HAP-1 (cell line): ENCODE data around the gene ANKRD40.

ENCODE experiments used
- DNase-seq, 2 experiments: peaks; one replicate each; pipeline ENCODE4 v3.0.0-alpha.2; 2016 to 2020; ENCODE audit warnings: low spot score in 2 of 2
- H3K27me3 ChIP-seq: fragments of 250-450 bp; sonication (Bioruptor Pico); 2 replicates; pipeline ENCODE4 v1.5.1; 2020; ENCODE audit warnings: low read depth, mild to moderate bottlenecking, moderate library complexity
- H3K36me3 ChIP-seq: fragments of 250-450 bp; sonication (Bioruptor Pico); replicated peaks from 2 replicates; pipeline ENCODE4 v1.5.1; 2020; ENCODE audit warnings: mild to moderate bottlenecking
- H3K4me1 ChIP-seq: fragments of 250-450 bp; sonication (Bioruptor Pico); 2 replicates; pipeline ENCODE4 v1.5.1; 2020; ENCODE audit warnings: mild to moderate bottlenecking
- H3K4me3 ChIP-seq: fragments of 250-450 bp; sonication (Bioruptor Pico); 2 replicates; pipeline ENCODE4 v1.5.1; 2020; ENCODE audit warnings: mild to moderate bottlenecking, moderate library complexity
- H3K9me3 ChIP-seq: fragments of 250-450 bp; sonication (Bioruptor Pico); 2 replicates; pipeline ENCODE4 v1.5.1; 2020; ENCODE audit warnings: mild to moderate bottlenecking, moderate library complexity
- in situ Hi-C: fragments of 300-500 bp; cut with MboI; formaldehyde crosslinking; loops from 3 replicates; pipeline ENCODE4 v1.14.3; 2020; ENCODE audit warnings: low sequenced_read_pairs, inconsistent platforms, mixed read lengths

Gene ANKRD40

GRCh38 chr17:50663812-50664374 is 43.8 kb downstream of the ANKRD40 start:
- Histone ChIP-seq H3K4me3 (no peak overlapping the region), H3K36me3 (no peaks in the 10 kb centered on the region), H3K27me3 (no peaks in the 10 kb centered on the region), H3K4me1 (peaks cover 7% of the 10 kb centered on the region), H3K9me3 (no peaks in the 10 kb centered on the region)
- DNase-seq: no peak
- in situ Hi-C loops: no loop called here

GRCh38 chr17:50662632-50663225 is 45.0 kb downstream of the ANKRD40 start:
- H3K4me3 ChIP-seq: no peak overlapping the region
- no peaks in the 10 kb centered on the region for H3K36me3 ChIP-seq
- DNase-seq: no peak
- H3K4me1 ChIP-seq: peaks cover 7% of the 10 kb centered on the region
- in situ Hi-C loops: no loop called here
- H3K27me3 ChIP-seq: no peaks in the 10 kb centered on the region
- H3K9me3 ChIP-seq: no peaks in the 10 kb centered on the region

- H3K9me3 ChIP-seq: no peaks in the 10 kb centered on the region
- H3K36me3 ChIP-seq: no peaks in the 10 kb centered on the region
- peaks cover 7% of the 10 kb centered on the region for H3K4me1 ChIP-seq
- DNase-seq: no peak
- H3K27me3 ChIP-seq: no peaks in the 10 kb centered on the region
- in situ Hi-C loops: no loop called here
- no peak overlapping the region for H3K4me3 ChIP-seq
Observed at GRCh38 chr17:50661795-50662391, 45.8 kb downstream of the ANKRD40 start.

DNA sequence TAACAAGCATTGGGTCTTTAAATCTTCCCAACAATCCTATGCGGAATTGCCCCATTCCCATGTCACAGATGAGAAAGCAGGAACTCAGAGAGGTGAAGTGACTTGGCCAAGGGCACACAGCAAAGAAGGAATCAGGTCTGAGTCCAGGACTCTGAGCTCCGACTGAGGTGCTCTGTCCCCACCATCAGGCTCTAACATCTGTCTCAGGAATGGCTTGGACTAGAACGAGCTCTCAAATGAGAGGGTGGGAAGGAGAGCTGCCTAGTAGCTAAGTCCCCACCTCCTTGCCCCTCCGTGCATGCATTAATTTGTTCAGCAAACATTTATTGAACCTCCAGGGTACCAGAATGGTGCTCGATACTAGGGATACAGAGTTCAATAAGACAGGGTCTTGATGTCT is 46.4 kb downstream of the ANKRD40 start:
- in situ Hi-C loops: no loop called here
- no peaks in the 10 kb centered on the region for H3K27me3 ChIP-seq
- no peak overlapping the region for H3K4me3 ChIP-seq
- peaks cover 7% of the 10 kb centered on the region for H3K4me1 ChIP-seq
- no peaks in the 10 kb centered on the region for H3K9me3 ChIP-seq
- no peaks in the 10 kb centered on the region for H3K36me3 ChIP-seq
- DNase-seq: no peak

DNA sequence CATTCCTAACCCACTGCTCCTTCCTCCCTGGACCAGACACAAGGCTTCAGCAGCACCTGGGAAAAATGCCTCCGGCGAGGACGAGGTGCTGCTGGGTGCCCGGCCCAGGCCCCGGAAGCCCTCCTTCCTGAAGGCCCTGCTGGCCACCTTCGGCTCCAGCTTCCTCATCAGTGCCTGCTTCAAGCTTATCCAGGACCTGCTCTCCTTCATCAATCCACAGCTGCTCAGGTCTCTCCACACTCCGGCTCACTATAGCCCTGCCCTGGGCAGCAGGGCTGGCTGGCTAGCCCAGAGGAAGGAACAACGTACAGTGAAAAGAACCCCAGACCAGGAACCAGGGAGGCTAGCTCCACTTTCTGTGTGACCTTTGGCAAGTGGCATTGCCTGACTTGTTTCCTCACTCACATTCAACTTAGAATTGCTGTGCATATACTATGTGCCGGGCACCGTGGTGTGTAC is 46.8 kb downstream of the ANKRD40 start:
- in situ Hi-C loops: no loop called here
- no peaks in the 10 kb centered on the region for H3K27me3 ChIP-seq
- H3K4me3 ChIP-seq: no peak overlapping the region
- H3K4me1 ChIP-seq: peaks cover 7% of the 10 kb centered on the region
- no peaks in the 10 kb centered on the region for H3K9me3 ChIP-seq
- DNase-seq: no peak
- no peaks in the 10 kb centered on the region for H3K36me3 ChIP-seq

DNA sequence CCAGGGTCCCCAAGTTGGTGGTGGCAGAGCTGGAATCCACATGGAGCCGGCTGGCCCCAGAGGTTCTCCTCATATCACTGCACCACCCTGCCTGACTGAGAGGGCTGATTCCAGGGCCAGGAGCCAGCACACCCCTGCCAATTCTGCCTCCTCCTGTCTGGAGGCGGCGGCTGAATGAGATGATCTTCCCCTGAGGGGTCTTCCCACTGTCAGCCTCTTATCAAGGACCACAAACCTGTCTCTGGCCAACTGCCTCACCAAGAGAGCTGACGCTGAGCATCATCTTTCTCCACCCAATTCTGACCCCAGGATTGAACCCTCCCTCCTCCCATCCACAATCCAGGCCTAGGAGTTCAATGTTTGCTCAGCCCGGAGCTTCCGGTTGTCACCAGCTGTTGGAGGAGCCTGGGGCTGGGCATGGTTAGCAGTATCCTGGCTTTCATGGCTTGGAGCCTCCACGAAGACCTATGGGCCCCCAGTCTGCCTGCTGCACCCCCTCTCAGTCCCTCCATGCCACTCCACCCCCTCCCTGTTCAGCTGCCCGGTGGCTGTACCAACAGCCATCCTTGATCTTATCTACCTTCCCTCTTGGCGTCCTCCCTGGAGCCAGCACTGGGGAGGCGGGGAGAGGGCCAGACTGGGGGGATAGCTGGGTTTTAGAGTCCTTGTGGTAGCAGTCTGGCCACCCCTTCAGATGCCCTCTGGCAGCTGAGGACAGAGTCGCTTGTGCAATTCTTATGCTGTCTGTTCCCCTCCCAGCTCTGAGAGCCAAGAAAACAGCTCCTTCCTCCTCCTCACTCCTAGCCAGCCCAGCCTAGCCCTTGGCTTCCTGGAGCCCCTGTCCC is 47.5 kb downstream of the ANKRD40 start:
- in situ Hi-C loops: no loop called here
- H3K4me1 ChIP-seq: peaks cover 7% of the 10 kb centered on the region
- DNase-seq: no peak

GRCh38 chr17:50659179-50659578 is 48.5 kb downstream of the ANKRD40 start:
- DNase-seq: no peak

More for the DNA sequence above, 47.5 kb downstream of the ANKRD40 start:
- Histone ChIP-seq H3K4me3 (no peak overlapping the region), H3K9me3 (no peaks in the 10 kb centered on the region), H3K36me3 (no peaks in the 10 kb centered on the region), H3K27me3 (no peaks in the 10 kb centered on the region)

GRCh38 chr17:50658616-50659015 is 49.1 kb downstream of the ANKRD40 start:
- H3K36me3 ChIP-seq: no peaks in the 10 kb centered on the region
- no peak for DNase-seq
- in situ Hi-C loops: no loop called here

More at GRCh38 chr17:50659179-50659578, 48.5 kb downstream of the ANKRD40 start:
- Histone ChIP-seq H3K27me3 (no peaks in the 10 kb centered on the region), H3K9me3 (no peaks in the 10 kb centered on the region), H3K4me3 (no peak overlapping the region), H3K36me3 (no peaks in the 10 kb centered on the region), H3K4me1 (peaks cover 7% of the 10 kb centered on the region)
- in situ Hi-C loops: no loop called here

DNA sequence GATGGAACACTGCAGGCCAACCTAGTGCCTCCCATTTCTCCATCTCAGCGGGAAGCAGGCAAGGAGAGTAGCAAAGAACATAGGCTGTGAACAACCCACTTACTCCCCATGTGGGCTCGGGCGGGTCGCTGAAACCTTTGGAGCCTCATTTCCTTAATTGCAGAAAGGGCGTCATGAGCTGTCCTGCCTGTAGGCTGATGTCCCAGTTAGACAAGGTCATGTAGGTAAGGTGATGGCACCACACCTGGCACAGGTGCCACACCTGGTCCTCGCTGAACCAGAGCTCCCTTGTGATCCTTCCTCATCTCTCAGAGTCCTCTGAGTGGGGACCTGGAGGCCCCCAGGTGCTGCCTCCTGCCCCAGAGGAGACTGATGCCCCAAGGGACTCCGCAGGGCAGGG is 50.1 kb downstream of the ANKRD40 start:
- no peaks in the 10 kb centered on the region for H3K9me3 ChIP-seq
- H3K36me3 ChIP-seq: no peaks in the 10 kb centered on the region
- H3K27me3 ChIP-seq: no peaks in the 10 kb centered on the region
- DNase-seq: no peak
- in situ Hi-C loops: no loop called here
- peaks cover 7% of the 10 kb centered on the region for H3K4me1 ChIP-seq
- no peak overlapping the region for H3K4me3 ChIP-seq

More at GRCh38 chr17:50658616-50659015, 49.1 kb downstream of the ANKRD40 start:
- H3K27me3 ChIP-seq: no peaks in the 10 kb centered on the region
- no peaks in the 10 kb centered on the region for H3K9me3 ChIP-seq
- H3K4me3 ChIP-seq: no peak overlapping the region
- H3K4me1 ChIP-seq: peaks cover 7% of the 10 kb centered on the region

GRCh38 chr17:50657054-50657453 is 50.7 kb downstream of the ANKRD40 start:
- H3K36me3 ChIP-seq: no peaks in the 10 kb centered on the region
- H3K9me3 ChIP-seq: no peaks in the 10 kb centered on the region
- H3K27me3 ChIP-seq: no peaks in the 10 kb centered on the region
- no peak for DNase-seq
- in situ Hi-C loops: no loop called here
- H3K4me3 ChIP-seq: no peak overlapping the region
- H3K4me1 ChIP-seq: peaks cover 7% of the 10 kb centered on the region

GRCh38 chr17:50656509-50656908 is 51.2 kb downstream of the ANKRD40 start:
- Histone ChIP-seq H3K9me3 (no peaks in the 10 kb centered on the region), H3K27me3 (no peaks in the 10 kb centered on the region), H3K4me1 (peaks cover 2% of the 10 kb centered on the region), H3K36me3 (no peaks in the 10 kb centered on the region), H3K4me3 (no peak overlapping the region)
- in situ Hi-C loops: no loop called here
- no peak for DNase-seq

DNA sequence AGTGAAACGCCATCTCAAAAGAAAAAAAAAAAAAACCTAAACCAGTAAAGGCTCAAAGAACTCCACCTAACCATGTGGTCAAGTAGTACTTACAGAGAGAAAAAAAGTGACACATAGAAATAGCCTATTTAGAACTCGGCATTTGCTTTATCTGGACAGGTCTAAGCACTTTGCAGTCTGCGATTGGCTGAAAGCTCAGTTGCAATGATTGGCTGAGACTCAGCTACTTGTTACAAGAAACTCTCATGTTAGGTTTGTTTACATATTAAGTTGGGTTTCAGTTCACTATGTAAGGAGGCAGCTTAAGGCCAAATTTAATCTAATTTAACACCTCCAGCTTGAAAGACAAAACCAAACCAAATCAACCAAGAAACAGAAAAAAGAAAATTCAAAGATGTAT is 54.0 kb downstream of the ANKRD40 start:
- in situ Hi-C loops: no loop called here

DNA sequence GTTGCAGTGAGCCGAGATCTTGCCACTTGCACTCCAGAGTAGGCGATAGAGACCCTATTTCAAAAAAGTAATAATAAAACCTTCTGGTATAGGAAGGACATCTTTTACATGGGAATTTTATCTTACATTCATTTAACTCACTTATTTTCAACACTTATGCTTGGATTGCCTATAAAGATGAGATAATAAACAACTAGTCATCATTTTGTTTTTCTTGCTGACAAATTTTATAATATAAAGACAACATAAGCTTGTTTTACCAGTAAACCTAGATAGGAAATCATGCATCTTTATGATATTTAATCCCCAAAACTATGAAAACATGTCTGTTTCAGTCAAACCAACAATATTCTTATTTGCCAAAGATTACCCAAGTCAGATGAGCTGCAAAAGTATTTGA is 56.1 kb downstream of the ANKRD40 start:
- no peak for DNase-seq
- H3K9me3 ChIP-seq: no peaks in the 10 kb centered on the region
- no peaks in the 10 kb centered on the region for H3K4me1 ChIP-seq
- no peaks in the 10 kb centered on the region for H3K27me3 ChIP-seq
- in situ Hi-C loops: no loop called here
- no peaks in the 10 kb centered on the region for H3K36me3 ChIP-seq
- H3K4me3 ChIP-seq: no peak overlapping the region

More for the DNA sequence above, 54.0 kb downstream of the ANKRD40 start:
- Histone ChIP-seq H3K36me3 (no peaks in the 10 kb centered on the region), H3K4me1 (no peaks in the 10 kb centered on the region), H3K27me3 (no peaks in the 10 kb centered on the region), H3K4me3 (no peak overlapping the region), H3K9me3 (no peaks in the 10 kb centered on the region)
- no peak for DNase-seq
